T-cell (primary cell): ENCODE data around the gene DENND1A. TPM values are rescaled to one million over a fixed set of nuclear protein-coding genes. Genes with fewer than 3 reads are reported as not detected.

Experiments used
- ATAC-seq, 4 experiments: fragments of 200-7000 bp in 3 of 4; fragments of 150-1000 bp in 1 of 4; cut with Tn5 transposase; replicated peaks in 1 of 4; 1 replicate in 3 of 4; 2 replicates in 1 of 4; pipeline ENCODE4 v1.10.0; 2021; ENCODE audit warnings: moderate library complexity in 3 of 4, mild to moderate bottlenecking in 2 of 4, moderate number of reproducible peaks in 1 of 4
- CTCF ChIA-PET, 2 donors: fragments of 300-600 bp; sonication (Branson Sonifier 250); formaldehyde crosslinking; loops; one replicate each; lab custom pipeline; 2022; ENCODE audit warnings: antibody characterized with exemption in 2 of 2; lab: Charles Lee
- POLR2A ChIA-PET, 2 donors: fragments of 300-600 bp; sonication (Branson Sonifier 250); formaldehyde crosslinking; loops; one replicate each; lab custom pipeline; 2022; ENCODE audit warnings: antibody characterized with exemption in 2 of 2; lab: Charles Lee
- DNase-seq, 35 experiments: peaks; one replicate each; pipeline versions ENCODE4 v3.0.0 to v3.0.0-alpha.2; 2013 to 2023
- H3K27ac ChIP-seq: one replicate; pipeline ENCODE4 v1.5.1; 2013; ENCODE audit warnings: low read length
- H3K27me3 ChIP-seq, 2 experiments: replicated peaks in 1 of 2; 1 replicate in 1 of 2; 2 replicates in 1 of 2; pipeline versions ENCODE4 v1.6.1 to v1.7.0; 2013; ENCODE audit warnings: low read length in 1 of 2, mixed read lengths in 1 of 2; ENCODE audit not compliant: control insufficient read depth in 2 of 2, insufficient read depth in 2 of 2; ENCODE audit errors: extremely low read depth in 1 of 2
- H3K36me3 ChIP-seq, 2 donors: 1 replicate in 1 of 2; 2 replicates in 1 of 2; pipeline versions ENCODE4 v1.6.1 to v1.7.0; 2013; ENCODE audit warnings: low read length in 1 of 2; ENCODE audit not compliant: control insufficient read depth in 2 of 2, insufficient read depth in 1 of 2; ENCODE audit errors: extremely low read depth in 1 of 2
- H3K4me1 ChIP-seq, 2 experiments: 1 replicate in 1 of 2; 2 replicates in 1 of 2; pipeline versions ENCODE4 v1.6.1 to v1.7.0; 2013; ENCODE audit warnings: low read length in 2 of 2, mixed read lengths in 1 of 2; ENCODE audit not compliant: insufficient read depth in 2 of 2, control insufficient read depth in 1 of 2; ENCODE audit errors: extremely low read depth in 1 of 2
- H3K4me3 ChIP-seq, 2 donors: 1 replicate in 1 of 2; 2 replicates in 1 of 2; pipeline versions ENCODE4 v1.5.1 to v1.7.0; 2013; ENCODE audit warnings: mild to moderate bottlenecking in 2 of 2, low read length in 1 of 2, moderate library complexity in 1 of 2; ENCODE audit not compliant: control insufficient read depth in 1 of 2; ENCODE audit errors: extremely low read depth in 1 of 2
- H3K9me3 ChIP-seq: 2 replicates; pipeline ENCODE4 v1.7.0; 2013
- H3K27ac Mint-ChIP-seq, 2 donors: one replicate each; pipeline ENCODE4 v1.8.0; 2020 to 2021; ENCODE audit warnings: mild to moderate bottlenecking in 2 of 2, mixed read lengths in 2 of 2
- H3K27me3 Mint-ChIP-seq, 2 donors: one replicate each; pipeline ENCODE4 v1.8.0; 2021 to 2022; ENCODE audit warnings: mixed read lengths in 2 of 2
- H3K36me3 Mint-ChIP-seq: one replicate; pipeline ENCODE4 v1.8.0; 2021; ENCODE audit warnings: mixed read lengths
- H3K4me1 Mint-ChIP-seq, 3 donors: one replicate each; pipeline ENCODE4 v1.8.0; 2020 to 2022; ENCODE audit warnings: mixed read lengths in 3 of 3, mild to moderate bottlenecking in 1 of 3
- H3K4me3 Mint-ChIP-seq, 3 donors: one replicate each; pipeline ENCODE4 v1.8.0; 2020 to 2022; ENCODE audit warnings: mild to moderate bottlenecking in 3 of 3, mixed read lengths in 3 of 3, moderate library complexity in 3 of 3
- H3K9me3 Mint-ChIP-seq, 3 donors: one replicate each; pipeline ENCODE4 v1.8.0; 2020 to 2022; ENCODE audit warnings: mixed read lengths in 3 of 3
- WGBS: methylation state at CpG from one replicate; pipeline ENCODE4 v1.1.5; 2013; ENCODE audit warnings: missing lambda C conversion rate; ENCODE audit not compliant: insufficient coverage; 5-methylcytosine and 5-hydroxymethylcytosine counted together
- total RNA-seq, 35 experiments: library from RNA in 6 of 35; stranded (reverse) in 6 of 35; fragments of 120-200 nt in 1 of 35; gene quantifications; one replicate each; pipeline versions ENCODE4 v1.2.1 to v1.2.4 and lab custom pipeline; 2013 to 2026

DENND1A gene
- total RNA-seq, 5 donors from 2014 or later (not counting 1 experiment from before 2014, with no cell fraction given): 12.4 to 19.9 (median 14.1) TPM

DNA sequence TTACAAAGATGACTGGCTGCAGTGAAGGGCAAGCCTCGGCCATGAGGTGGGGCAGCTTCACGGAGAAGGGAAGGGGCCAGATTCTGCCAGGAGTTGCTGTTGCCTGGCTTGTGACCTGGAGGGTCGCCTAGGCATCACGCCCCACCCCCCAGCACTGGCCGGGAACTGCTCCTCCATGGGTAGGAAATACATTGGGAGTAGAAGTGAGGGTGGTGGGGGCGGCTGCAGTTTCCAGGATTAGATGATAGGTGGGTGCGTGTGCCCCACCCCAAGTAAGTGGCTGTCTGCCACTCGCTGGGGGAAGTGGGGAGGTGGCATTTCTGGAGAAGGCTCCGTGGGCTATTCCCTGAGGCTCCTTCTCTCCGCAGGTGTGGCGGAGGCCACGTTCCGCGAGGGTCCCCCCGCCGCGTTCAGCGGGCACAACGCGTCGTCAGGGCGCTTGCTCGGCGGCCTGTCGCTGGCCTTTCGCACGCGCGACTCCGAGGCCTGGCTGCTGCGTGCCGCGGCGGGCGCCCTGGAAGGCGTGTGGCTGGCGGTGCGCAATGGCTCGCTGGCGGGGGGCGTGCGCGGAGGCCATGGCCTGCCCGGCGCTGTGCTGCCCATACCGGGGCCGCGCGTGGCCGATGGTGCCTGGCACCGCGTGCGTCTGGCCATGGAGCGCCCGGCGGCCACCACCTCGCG is 557.0 kb downstream of the DENND1A start:
- ATAC-seq (no peak), DNase-seq (no peak)
- Mint-ChIP-seq H3K36me3 (no peaks in the 10 kb centered on the region), H3K27me3 (peaks cover 41 to 49% of the 10 kb centered on the region in 2 donors), H3K27ac (no peak overlapping the region), H3K4me1 (peaks cover 7 to 12% (median 8%) of the 10 kb centered on the region in 3 donors), H3K9me3 (no peaks in the 10 kb centered on the region), H3K4me3 (no peak overlapping the region)
- peaks cover 0 to 9% of the 10 kb centered on the region in 2 experiments for H3K4me1 ChIP-seq
- no peaks in the 10 kb centered on the region for H3K36me3 ChIP-seq
- H3K27me3 ChIP-seq: peaks cover 0 to 67% of the 10 kb centered on the region in 2 experiments
- POLR2A ChIA-PET: no interaction called here
- H3K4me3 ChIP-seq: no peak overlapping the region
- no peak overlapping the region for H3K27ac ChIP-seq
- CTCF ChIA-PET: no interaction called here
- WGBS: 11% methylated on average over 53 of the region's 58 CpGs
- no peaks in the 10 kb centered on the region for H3K9me3 ChIP-seq

GRCh38 chr9:123371805-123372590 is 557.9 kb downstream of the DENND1A start:
- Mint-ChIP-seq H3K4me3 (no peak overlapping the region), H3K36me3 (no peaks in the 10 kb centered on the region), H3K4me1 (peaks cover 7 to 12% (median 8%) of the 10 kb centered on the region in 3 donors), H3K9me3 (no peaks in the 10 kb centered on the region), H3K27me3 (peaks cover 41 to 54% of the 10 kb centered on the region in 2 donors), H3K27ac (peak overlapping the region in 1 of 2 donors; percentile 49)
- peaks cover 0 to 9% of the 10 kb centered on the region in 2 experiments for H3K4me1 ChIP-seq
- WGBS: 72% methylated on average over 7 of the region's 14 CpGs
- DNase-seq: no peak
- H3K36me3 ChIP-seq: no peaks in the 10 kb centered on the region
- CTCF ChIA-PET: no interaction called here
- peaks cover 0 to 73% of the 10 kb centered on the region in 2 experiments for H3K27me3 ChIP-seq
- ATAC-seq: no peak
- no peak overlapping the region for H3K4me3 ChIP-seq
- no peaks in the 10 kb centered on the region for H3K9me3 ChIP-seq
- H3K27ac ChIP-seq: no peak overlapping the region
- POLR2A ChIA-PET: no interaction called here

- no peak for ATAC-seq
- WGBS: 86% methylated on average over 18 of the region's 18 CpGs
Observed at GRCh38 chr9:123371228-123371584, 558.7 kb downstream of the DENND1A start.

GRCh38 chr9:123370526-123371227 is 559.2 kb downstream of the DENND1A start:
- Mint-ChIP-seq H3K36me3 (no peaks in the 10 kb centered on the region), H3K4me1 (peaks cover 7 to 9% (median 8%) of the 10 kb centered on the region in 3 donors), H3K27ac (no peak overlapping the region), H3K9me3 (no peaks in the 10 kb centered on the region), H3K4me3 (no peak overlapping the region), H3K27me3 (peaks cover 41 to 49% of the 10 kb centered on the region in 2 donors)
- H3K36me3 ChIP-seq: no peaks in the 10 kb centered on the region
- peaks cover 0 to 69% of the 10 kb centered on the region in 2 experiments for H3K27me3 ChIP-seq
- 81% methylated on average over 27 of the region's 29 CpGs for WGBS
- no peaks in the 10 kb centered on the region for H3K9me3 ChIP-seq
- H3K4me3 ChIP-seq: no peak overlapping the region
- H3K4me1 ChIP-seq: peaks cover 0 to 5% of the 10 kb centered on the region in 2 experiments
- ATAC-seq: peak in 1 of 4 experiments; percentile 8
- POLR2A ChIA-PET: no interaction called here
- H3K27ac ChIP-seq: no peak overlapping the region
- CTCF ChIA-PET: no interaction called here
- DNase-seq: no peak

More at GRCh38 chr9:123371228-123371584, 558.7 kb downstream of the DENND1A start:
- H3K9me3 Mint-ChIP-seq: no peaks in the 10 kb centered on the region
- no peak for DNase-seq
- Histone ChIP-seq H3K9me3 (no peaks in the 10 kb centered on the region), H3K27ac (no peak overlapping the region), H3K4me3 (no peak overlapping the region), H3K36me3 (no peaks in the 10 kb centered on the region), H3K27me3 (peaks cover 0 to 73% of the 10 kb centered on the region in 2 experiments), H3K4me1 (peaks cover 0 to 9% of the 10 kb centered on the region in 2 experiments)
- no peaks in the 10 kb centered on the region for H3K36me3 Mint-ChIP-seq
- ChIA-PET CTCF (no interaction called here), POLR2A (no interaction called here)
- H3K27ac Mint-ChIP-seq: no peak overlapping the region
- H3K4me3 Mint-ChIP-seq: no peak overlapping the region
- peaks cover 7 to 9% (median 8%) of the 10 kb centered on the region in 3 donors for H3K4me1 Mint-ChIP-seq
- H3K27me3 Mint-ChIP-seq: peaks cover 41 to 49% of the 10 kb centered on the region in 2 donors

- peaks cover 0 to 65% of the 10 kb centered on the region in 2 experiments for H3K27me3 ChIP-seq
- 84% methylated on average over 13 of the region's 13 CpGs for WGBS
- Mint-ChIP-seq H3K4me3 (no peak overlapping the region), H3K9me3 (no peaks in the 10 kb centered on the region), H3K27me3 (peaks cover 44 to 47% of the 10 kb centered on the region in 2 donors), H3K27ac (no peak overlapping the region), H3K36me3 (no peaks in the 10 kb centered on the region), H3K4me1 (peaks cover 5 to 9% (median 8%) of the 10 kb centered on the region in 3 donors)
- ChIA-PET POLR2A (interaction anchor here in 1 of 2 donors (0.6 kb wide), 1 partner anchor 293 kb away, joined by 5 read pairs; no protein-coding TSS in a partner anchor), CTCF (no interaction called here)
- H3K27ac ChIP-seq: no peak overlapping the region
- ATAC-seq (no peak), DNase-seq (no peak)
- no peak overlapping the region for H3K4me3 ChIP-seq
- H3K36me3 ChIP-seq: no peaks in the 10 kb centered on the region
- no peaks in the 10 kb centered on the region for H3K9me3 ChIP-seq
- no peaks in the 10 kb centered on the region for H3K4me1 ChIP-seq
Observed at GRCh38 chr9:123370108-123370507, 559.8 kb downstream of the DENND1A start.

- H3K4me1 Mint-ChIP-seq: peaks cover 5 to 8% (median 6%) of the 10 kb centered on the region in 3 donors
- CTCF ChIA-PET: no interaction called here
- Histone ChIP-seq H3K27ac (no peak overlapping the region), H3K4me3 (no peak overlapping the region), H3K4me1 (no peaks in the 10 kb centered on the region), H3K9me3 (no peaks in the 10 kb centered on the region), H3K36me3 (no peaks in the 10 kb centered on the region), H3K27me3 (peaks cover 0 to 61% of the 10 kb centered on the region in 2 experiments)
- POLR2A ChIA-PET: no interaction called here
- no peaks in the 10 kb centered on the region for H3K36me3 Mint-ChIP-seq
- no peaks in the 10 kb centered on the region for H3K9me3 Mint-ChIP-seq
- DNase-seq (no peak), ATAC-seq (no peak)
- H3K27me3 Mint-ChIP-seq: peaks cover 39% of the 10 kb centered on the region in 2 donors
- no peak overlapping the region for H3K4me3 Mint-ChIP-seq
- WGBS: 73% methylated on average over 3 of the region's 3 CpGs
- H3K27ac Mint-ChIP-seq: no peak overlapping the region
Observed at GRCh38 chr9:123369296-123369695, 560.6 kb downstream of the DENND1A start.
